Cardiac fibroblast (primary cell): ENCODE results near the gene SCOC.
A peak's percentile ranks its signal among the peaks of the same experiment; 100 is the strongest.
"Not testable (repeated sequence)": the region's sequence is repeated elsewhere in the genome, so short reads cannot be mapped to it uniquely, and the experiment has no call there.

Experiments used
- DNase-seq, 2 donors: peaks; one replicate each; pipeline versions ENCODE4 v3.0.0 to v3.0.0-alpha.2; 2010; ENCODE audit warnings: low read depth in 2 of 2
- H3K4me3 ChIP-seq, 2 donors: replicated peaks in 1 of 2; 1 replicate in 1 of 2; 2 replicates in 1 of 2; pipeline ENCODE4 v1.5.1; 2011; ENCODE audit warnings: low read depth in 2 of 2, low read length in 2 of 2, mild to moderate bottlenecking in 2 of 2, moderate library complexity in 1 of 2
- TF ChIP-seq, protein P1 (sequence below): IDR thresholded peaks from one replicate; pipeline ENCODE4 v1.5.1; 2011; ENCODE audit warnings: low read depth, mild to moderate bottlenecking, low read length, inconsistent platforms

The SCOC gene

GRCh38 chr4:140406292-140406691 lies 32.8 kb downstream of the SCOC start:
- TF ChIP-seq, protein P1, sequence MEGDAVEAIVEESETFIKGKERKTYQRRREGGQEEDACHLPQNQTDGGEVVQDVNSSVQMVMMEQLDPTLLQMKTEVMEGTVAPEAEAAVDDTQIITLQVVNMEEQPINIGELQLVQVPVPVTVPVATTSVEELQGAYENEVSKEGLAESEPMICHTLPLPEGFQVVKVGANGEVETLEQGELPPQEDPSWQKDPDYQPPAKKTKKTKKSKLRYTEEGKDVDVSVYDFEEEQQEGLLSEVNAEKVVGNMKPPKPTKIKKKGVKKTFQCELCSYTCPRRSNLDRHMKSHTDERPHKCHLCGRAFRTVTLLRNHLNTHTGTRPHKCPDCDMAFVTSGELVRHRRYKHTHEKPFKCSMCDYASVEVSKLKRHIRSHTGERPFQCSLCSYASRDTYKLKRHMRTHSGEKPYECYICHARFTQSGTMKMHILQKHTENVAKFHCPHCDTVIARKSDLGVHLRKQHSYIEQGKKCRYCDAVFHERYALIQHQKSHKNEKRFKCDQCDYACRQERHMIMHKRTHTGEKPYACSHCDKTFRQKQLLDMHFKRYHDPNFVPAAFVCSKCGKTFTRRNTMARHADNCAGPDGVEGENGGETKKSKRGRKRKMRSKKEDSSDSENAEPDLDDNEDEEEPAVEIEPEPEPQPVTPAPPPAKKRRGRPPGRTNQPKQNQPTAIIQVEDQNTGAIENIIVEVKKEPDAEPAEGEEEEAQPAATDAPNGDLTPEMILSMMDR, result no peak
- DNase-seq, result no peak
- no peak overlapping the region for H3K4me3 ChIP-seq

DNA sequence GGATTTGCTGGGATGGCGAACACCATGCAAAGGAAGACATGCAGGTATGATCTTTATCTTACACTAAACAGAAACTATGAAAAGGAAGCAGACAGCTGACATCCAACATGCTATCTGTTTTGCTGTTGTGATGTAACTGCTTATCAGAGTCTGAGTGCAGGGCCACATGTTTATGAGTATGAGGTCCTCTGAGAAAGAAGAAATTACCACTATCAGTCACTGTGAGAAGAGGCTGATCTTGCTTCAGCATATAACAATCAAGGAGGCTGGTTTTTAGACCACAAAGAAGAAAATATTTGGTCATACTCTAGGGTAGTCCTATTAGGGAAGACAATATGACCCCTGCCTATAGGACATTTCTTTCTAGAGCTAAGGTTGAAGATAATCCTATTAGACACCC lies 35.5 kb downstream of the SCOC start:
- no peak for DNase-seq
- H3K4me3 ChIP-seq, result no peak overlapping the region
- TF ChIP-seq, protein P1, result no peak

- not testable (repeated sequence) for H3K4me3 ChIP-seq, DNase-seq
Observed at GRCh38 chr4:140413130-140413969, 39.9 kb downstream of the SCOC start.

DNA sequence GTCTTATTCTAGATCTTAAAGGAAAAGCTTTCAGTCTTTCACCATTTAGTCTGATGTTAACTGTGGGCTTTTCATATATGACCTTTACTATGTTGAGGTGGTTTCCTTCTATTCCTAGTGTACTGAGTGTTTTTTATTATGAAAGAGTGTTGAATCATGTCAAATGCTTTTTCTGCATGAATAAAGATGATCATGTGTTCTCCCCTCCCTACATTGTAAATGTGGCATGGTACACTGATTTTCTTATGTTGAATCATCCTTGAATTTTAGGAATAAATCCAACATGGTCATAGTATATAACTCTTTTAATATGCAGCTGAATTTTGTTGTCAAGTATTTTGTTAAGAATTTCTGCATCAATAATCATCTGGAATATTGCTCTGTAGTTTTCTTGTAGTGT lies 49.7 kb downstream of the SCOC start:
- TF ChIP-seq, protein P1, result no peak
- no peak overlapping the region for H3K4me3 ChIP-seq
- DNase-seq, result peak in 1 of 2 donors; percentile 23

DNA sequence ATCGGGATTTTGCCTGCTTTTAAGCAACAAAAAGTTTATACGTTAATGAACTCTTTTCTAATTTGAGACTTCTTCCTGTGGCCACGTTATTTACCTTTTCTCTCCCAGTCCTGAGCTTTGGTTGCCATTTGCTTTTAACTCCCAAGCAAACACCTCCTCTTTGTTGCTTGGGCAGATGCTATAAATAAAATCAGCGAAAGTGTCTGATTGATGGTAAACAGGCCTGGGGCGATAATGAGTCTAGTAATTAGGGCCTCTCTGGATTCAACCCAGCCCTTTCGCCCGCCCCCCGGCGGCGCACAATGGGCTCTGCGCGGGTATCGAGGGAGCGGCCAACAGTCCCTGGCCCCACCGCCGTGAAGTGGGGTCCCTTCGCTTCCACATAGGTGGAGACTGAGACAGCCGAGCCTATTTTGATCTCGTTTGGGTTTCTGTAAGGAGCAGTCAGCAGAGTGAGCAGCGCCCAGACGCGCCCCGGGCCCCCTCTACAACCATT lies 53.2 kb downstream of the SCOC start:
- DNase-seq, result no peak
- peak overlapping the region in 1 of 2 donors; percentile 65 for H3K4me3 ChIP-seq
- TF ChIP-seq, protein P1, result no peak

GRCh38 chr4:140427106-140427918 lies 53.9 kb downstream of the SCOC start, which contains the start of gene CLGN:
Gene CLGN (minus strand): TSS chr4:140427648. CDS start chr4:140413078, 14,570 bp downstream.
- peak within 1 kb of the TSS; percentile 60 to 65 for H3K4me3 ChIP-seq
- TF ChIP-seq, protein P1, result peak; percentile 5
- DNase-seq, result peak; percentile 43 to 44
